ENCODE data around the gene NUS1. TPM values are rescaled to one million over a fixed set of nuclear protein-coding genes. Genes with fewer than 3 reads are reported as not detected.

Gene NUS1
- total and polyA plus RNA-seq, 10 of the 15 experiments (the other 5 are each of a cell fraction or from before 2014, with no cell fraction given), result 16.7 to 46.5 (median 22.1) TPM

- peak; percentile 90 for TF ChIP-seq CREM (IDR thresholded peaks at IDR 0.05; ENCODE audit: low read depth)
- TF ChIP-seq SIN3A (IDR thresholded peaks at IDR 0.05; ENCODE audit: low read depth, low read length), result peak; percentile 54; the same call in 1 of the 2 replicates
- no peak for TF ChIP-seq ETV6 (conservative IDR thresholded peaks at IDR 0.05 in 1 of 2, IDR thresholded peaks at IDR 0.05 in 1 of 2; ENCODE audit: borderline replicate concordance in 1 of 2, low read depth in 1 of 2)
- peak; percentile 63 for TF ChIP-seq HCFC1 (IDR thresholded peaks at IDR 0.05; ENCODE audit: low read length)
- no peak for TF ChIP-seq RAD21 (IDR thresholded peaks at IDR 0.05; ENCODE audit: insufficient read depth, low read depth, low read length)
- TF ChIP-seq TAF1 (IDR thresholded peaks at IDR 0.05; ENCODE audit: borderline replicate concordance, low read depth, low read length), result peak; percentile 92
- TF ChIP-seq ATF2 (IDR thresholded peaks at IDR 0.05; ENCODE audit: low read length), result no peak
- no peak for TF ChIP-seq MEF2A (IDR thresholded peaks at IDR 0.05; ENCODE audit: insufficient read depth, low read depth, low read length)
- no peak for TF ChIP-seq SREBF2 (IDR thresholded peaks at IDR 0.05; ENCODE audit: low read length)
- no peak for TF ChIP-seq TCF7 (IDR thresholded peaks at IDR 0.05; ENCODE audit: borderline replicate concordance)
- TF ChIP-seq BCL11A (IDR thresholded peaks at IDR 0.05; ENCODE audit: low read depth, low read length), result no peak
- no peak for TF ChIP-seq KDM1A (IDR thresholded peaks at IDR 0.05; ENCODE audit: borderline replicate concordance)
- no peak for TF ChIP-seq RCOR1 (conservative IDR thresholded peaks at IDR 0.05; ENCODE audit: low read depth, low read length)
- TF ChIP-seq IRF5 (IDR thresholded peaks at IDR 0.05; ENCODE audit: borderline replicate concordance), result no peak
- no peak for TF ChIP-seq BCLAF1 (IDR thresholded peaks at IDR 0.05)
- TF ChIP-seq USF1 (IDR thresholded peaks at IDR 0.05; ENCODE audit: borderline replicate concordance, extremely low read length, insufficient read depth, low read depth, low read length), result peak; percentile 84
- TF ChIP-seq PAX8 (IDR thresholded peaks at IDR 0.05), result no peak
- peak; percentile 81 to 93 (median 81); a peak in 5 of 6 replicates for TF ChIP-seq CTCF (IDR thresholded peaks at IDR 0.05 in 2 of 3, conservative IDR thresholded peaks at IDR 0.05 in 1 of 3; ENCODE audit: control insufficient read depth in 2 of 3, extremely low read depth in 1 of 3, insufficient read depth in 1 of 3, low read depth in 3 of 3, low read length in 3 of 3)
- no peak; the same call in 1 of the 2 replicates for TF ChIP-seq ZNF24 (IDR thresholded peaks at IDR 0.05)
- TF ChIP-seq JUNB (IDR thresholded peaks at IDR 0.05), result no peak
- no peak for TF ChIP-seq SMAD5 (IDR thresholded peaks at IDR 0.05; ENCODE audit: low read depth)
Observed at GRCh38 chr6:117674991-117675657, at the start of gene NUS1 (continued).
